Measurements from ENCODE around the gene MLLT3.
A peak's percentile ranks its signal among the peaks of the same experiment; 100 is the strongest.
"Not testable (repeated sequence)": the region's sequence is repeated elsewhere in the genome, so short reads cannot be mapped to it uniquely, and the experiment has no call there.

The MLLT3 gene

DNA sequence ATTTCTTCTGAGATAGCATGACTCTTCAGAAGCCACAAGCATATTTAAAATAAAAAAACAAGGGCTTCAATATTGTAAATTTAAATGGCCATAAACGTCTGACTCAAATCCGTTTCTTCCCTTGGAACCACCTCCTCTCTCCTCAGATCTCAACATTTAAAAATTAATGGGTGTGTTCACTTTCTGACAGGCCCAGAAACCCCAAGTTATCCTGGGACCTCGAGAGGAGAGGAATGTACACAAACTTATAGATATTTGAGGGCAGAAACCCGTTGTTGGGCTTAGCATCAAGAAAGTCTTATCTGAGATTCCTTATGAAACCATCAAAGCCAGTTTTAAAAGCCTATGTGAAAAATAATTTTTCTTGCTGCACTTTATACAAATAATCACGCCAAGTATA, 29.2 kb downstream of the MLLT3 start:
- H3K4me1 ChIP-seq (ENCODE audit: insufficient read depth, poor library complexity, severe bottlenecking): peaks cover 23% of the 10 kb centered on the region
- no peaks in the 10 kb centered on the region for H3K36me3 ChIP-seq (ENCODE audit: low read depth)
- no peak for TF ChIP-seq CTCF (IDR thresholded peaks at IDR 0.05; ENCODE audit: poor library complexity, severe bottlenecking)
- no peaks in the 10 kb centered on the region for H3K9me3 ChIP-seq (ENCODE audit: severe bottlenecking)
- no peak for ATAC-seq (ENCODE audit: low read depth)
- H3K4me3 ChIP-seq (ENCODE audit: severe bottlenecking): no peak overlapping the region
- DNase-seq (ENCODE audit: low spot score): no peak
- H3K27ac ChIP-seq (ENCODE audit: poor library complexity, severe bottlenecking): peak overlapping the region; percentile 81
- H3K27me3 ChIP-seq (ENCODE audit: insufficient read depth, poor library complexity, severe bottlenecking): no peaks in the 10 kb centered on the region

- DNase-seq (ENCODE audit: low spot score): no peak
- H3K4me3 ChIP-seq (ENCODE audit: severe bottlenecking): no peak overlapping the region
Measured at GRCh38 chr9:20592673-20593072, 29.6 kb downstream of the MLLT3 start.

DNA sequence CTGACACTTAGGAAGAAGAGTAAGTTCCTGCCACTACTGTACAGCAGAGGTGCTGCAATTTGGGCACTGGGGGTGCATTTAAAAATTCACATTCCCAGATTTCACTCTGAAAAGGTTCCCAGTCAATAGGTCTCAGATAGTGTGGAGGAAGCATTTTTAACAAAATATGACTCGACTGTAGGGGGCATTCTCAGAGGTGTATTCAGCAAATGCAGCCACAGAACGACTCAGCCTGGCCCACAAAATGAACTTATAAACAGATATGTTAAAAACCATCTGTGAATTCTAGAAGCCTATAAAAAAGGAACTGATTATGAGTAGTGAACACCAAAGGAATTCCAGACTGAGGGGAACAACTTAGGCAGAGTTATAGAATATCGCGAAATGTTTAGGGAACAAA, 31.1 kb downstream of the MLLT3 start:
- Histone ChIP-seq H3K27ac (ENCODE audit: poor library complexity, severe bottlenecking) (no peak overlapping the region), H3K9me3 (ENCODE audit: severe bottlenecking) (no peaks in the 10 kb centered on the region), H3K36me3 (ENCODE audit: low read depth) (no peaks in the 10 kb centered on the region), H3K4me3 (ENCODE audit: severe bottlenecking) (no peak overlapping the region), H3K4me1 (ENCODE audit: insufficient read depth, poor library complexity, severe bottlenecking) (peaks cover 23% of the 10 kb centered on the region), H3K27me3 (ENCODE audit: insufficient read depth, poor library complexity, severe bottlenecking) (no peaks in the 10 kb centered on the region)
- no peak for TF ChIP-seq CTCF (IDR thresholded peaks at IDR 0.05; ENCODE audit: poor library complexity, severe bottlenecking)
- DNase-seq (ENCODE audit: low spot score): no peak
- no peak for ATAC-seq (ENCODE audit: low read depth)

More at GRCh38 chr9:20592673-20593072, 29.6 kb downstream of the MLLT3 start:
- H3K9me3 ChIP-seq (ENCODE audit: severe bottlenecking): no peaks in the 10 kb centered on the region
- peak; percentile 84 for ATAC-seq (ENCODE audit: low read depth)
- no peaks in the 10 kb centered on the region for H3K36me3 ChIP-seq (ENCODE audit: low read depth)
- peak overlapping the region; percentile 81 for H3K27ac ChIP-seq (ENCODE audit: poor library complexity, severe bottlenecking)
- H3K4me1 ChIP-seq (ENCODE audit: insufficient read depth, poor library complexity, severe bottlenecking): peaks cover 23% of the 10 kb centered on the region
- TF ChIP-seq CTCF (IDR thresholded peaks at IDR 0.05; ENCODE audit: poor library complexity, severe bottlenecking): no peak
- H3K27me3 ChIP-seq (ENCODE audit: insufficient read depth, poor library complexity, severe bottlenecking): no peaks in the 10 kb centered on the region

GRCh38 chr9:20584968-20585643, 37.2 kb downstream of the MLLT3 start:
- no peaks in the 10 kb centered on the region for H3K36me3 ChIP-seq (ENCODE audit: low read depth)
- ATAC-seq (ENCODE audit: low read depth): no peak
- H3K4me3 ChIP-seq (ENCODE audit: severe bottlenecking): no peak overlapping the region
- no peaks in the 10 kb centered on the region for H3K27me3 ChIP-seq (ENCODE audit: insufficient read depth, poor library complexity, severe bottlenecking)
- no peak for DNase-seq (ENCODE audit: low spot score)
- H3K27ac ChIP-seq (ENCODE audit: poor library complexity, severe bottlenecking): no peak overlapping the region
- no peaks in the 10 kb centered on the region for H3K4me1 ChIP-seq (ENCODE audit: insufficient read depth, poor library complexity, severe bottlenecking)
- H3K9me3 ChIP-seq (ENCODE audit: severe bottlenecking): no peaks in the 10 kb centered on the region
- no peak for TF ChIP-seq CTCF (IDR thresholded peaks at IDR 0.05; ENCODE audit: poor library complexity, severe bottlenecking)

DNA sequence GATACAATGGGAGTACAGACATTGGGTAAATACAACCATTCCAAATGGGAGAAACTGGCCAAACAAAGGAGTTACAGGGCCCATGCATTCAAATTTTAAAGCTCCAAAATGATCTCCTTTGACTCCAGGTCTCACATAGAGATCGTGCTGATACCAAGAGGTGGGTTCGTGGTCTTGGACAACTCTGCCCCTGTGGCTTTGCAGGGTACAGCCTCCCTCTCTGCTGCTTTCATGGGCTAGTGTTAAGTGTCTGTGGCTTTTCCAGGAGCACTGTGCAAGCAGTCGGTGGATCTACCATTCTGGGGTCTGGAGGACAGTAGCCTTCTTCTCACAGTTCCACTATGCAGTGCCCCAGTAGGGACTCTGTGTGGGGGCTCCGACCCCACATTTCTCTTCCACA, 39.2 kb downstream of the MLLT3 start:
- not testable (repeated sequence) for DNase-seq (ENCODE audit: low spot score); H3K4me1 ChIP-seq (ENCODE audit: insufficient read depth, poor library complexity, severe bottlenecking); H3K36me3 ChIP-seq (ENCODE audit: low read depth); H3K27ac ChIP-seq (ENCODE audit: poor library complexity, severe bottlenecking); ATAC-seq (ENCODE audit: low read depth); H3K9me3 ChIP-seq (ENCODE audit: severe bottlenecking); H3K4me3 ChIP-seq (ENCODE audit: severe bottlenecking); H3K27me3 ChIP-seq (ENCODE audit: insufficient read depth, poor library complexity, severe bottlenecking)

All from RWPE2 (cell line).